Ecto neural progenitor cell (in vitro differentiated cells): ENCODE data around the gene DNASE2.

Experiments used
- DNase-seq: peaks from one replicate; pipeline ENCODE4 v3.0.0-alpha.2; 2018; ENCODE audit warnings: low spot score

Gene DNASE2

GRCh38 chr19:12833738-12834565 lies 47.3 kb downstream of the DNASE2 start:
- DNase-seq = peak; percentile 81

DNA sequence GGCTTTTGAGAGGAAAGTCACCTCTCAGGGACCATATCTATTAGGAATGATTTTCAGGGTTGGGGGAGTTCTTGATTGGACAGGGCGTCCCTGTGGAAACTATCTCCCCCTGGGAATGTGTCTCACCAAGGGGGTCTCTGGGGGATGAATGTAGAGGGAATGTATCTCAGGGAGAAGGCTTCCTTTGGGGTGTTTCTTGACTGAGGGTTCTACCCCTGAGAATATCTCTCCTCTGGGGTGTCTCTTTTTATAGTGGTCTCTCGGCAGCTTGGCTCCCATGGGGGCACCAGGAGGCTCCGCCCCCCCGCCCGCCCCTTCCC lies 47.9 kb downstream of the DNASE2 start:
- DNase-seq = no peak

- DNase-seq = peak; percentile 72
These were observed 52.8 kb downstream of the DNASE2 start for GRCh38 chr19:12828494-12828893.

GRCh38 chr19:12825254-12826131 lies 55.8 kb downstream of the DNASE2 start:
- peak; percentile 89 for DNase-seq
